Stomach (tissue), 4 donors: ENCODE measurements around the gene FOXI2.

Source experiments
- CTCF ChIP-seq, 7 experiments: fragments of 450-650 bp in 4 of 7; fragments of 200-600 bp in 3 of 7; sonication (generic) in 3 of 7; IDR thresholded peaks; one replicate each; pipeline ENCODE4 v1.5.1; 2016 to 2019; ENCODE audit warnings: antibody characterized with exemption in 7 of 7, control low read depth in 2 of 7, mild to moderate bottlenecking in 1 of 7
- POLR2AphosphoS5 ChIP-seq, 3 donors: sonication (generic); formaldehyde crosslinking; IDR thresholded peaks; one replicate each; pipeline ENCODE4 v1.6.1; 2016; ENCODE audit warnings: antibody characterized with exemption in 3 of 3

DNA sequence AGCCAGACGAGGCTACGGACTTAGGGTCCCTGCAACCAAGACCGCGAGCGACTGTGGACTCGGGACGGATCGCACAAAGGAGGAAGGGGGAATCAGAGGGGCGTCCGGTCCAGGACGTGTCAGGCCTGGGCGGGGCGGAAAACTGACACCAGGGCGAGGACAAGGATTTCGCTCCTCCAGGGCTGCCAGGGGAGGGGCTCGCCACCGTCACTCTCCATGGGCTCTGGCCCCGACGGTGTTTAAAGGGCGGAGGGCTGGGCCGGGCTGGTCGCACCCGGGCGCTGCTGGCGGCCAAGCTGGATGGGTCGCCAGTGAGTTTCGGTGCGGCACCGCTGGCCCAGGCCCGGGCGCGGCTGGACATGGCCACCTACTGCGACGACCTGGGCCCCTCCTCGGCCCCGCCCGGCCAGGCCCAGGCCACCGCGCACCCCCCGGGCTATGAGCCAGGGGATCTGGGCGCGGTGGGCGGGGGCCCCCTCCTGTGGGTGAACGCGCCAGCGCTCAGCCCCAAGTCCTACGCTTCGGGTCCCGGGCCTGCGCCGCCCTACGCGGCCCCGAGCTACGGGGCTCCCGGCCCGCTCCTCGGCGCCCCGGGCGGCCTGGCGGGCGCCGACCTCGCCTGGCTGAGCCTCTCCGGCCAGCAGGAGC is at the start of gene FOXI2:
- TF ChIP-seq CTCF (IDR thresholded peaks at IDR 0.05) (no peak), POLR2AphosphoS5 (IDR thresholded peaks at IDR 0.05) (no peak)
